ENCODE data around the gene NOTCH2.

Gene NOTCH2

GRCh38 chr1:119883826-119884225 is 185.6 kb downstream of the NOTCH2 start:
- Histone ChIP-seq H3K4me1 (ENCODE audit: insufficient read depth, low read length) (no peaks in the 10 kb centered on the region), H3K9me3 (ENCODE audit: control insufficient read depth, insufficient read depth, low read length) (no peaks in the 10 kb centered on the region), H3K36me3 (ENCODE audit: insufficient read depth, low read length) (no peaks in the 10 kb centered on the region), H3K9ac (ENCODE audit: low read depth, low read length) (no peak overlapping the region)

DNA sequence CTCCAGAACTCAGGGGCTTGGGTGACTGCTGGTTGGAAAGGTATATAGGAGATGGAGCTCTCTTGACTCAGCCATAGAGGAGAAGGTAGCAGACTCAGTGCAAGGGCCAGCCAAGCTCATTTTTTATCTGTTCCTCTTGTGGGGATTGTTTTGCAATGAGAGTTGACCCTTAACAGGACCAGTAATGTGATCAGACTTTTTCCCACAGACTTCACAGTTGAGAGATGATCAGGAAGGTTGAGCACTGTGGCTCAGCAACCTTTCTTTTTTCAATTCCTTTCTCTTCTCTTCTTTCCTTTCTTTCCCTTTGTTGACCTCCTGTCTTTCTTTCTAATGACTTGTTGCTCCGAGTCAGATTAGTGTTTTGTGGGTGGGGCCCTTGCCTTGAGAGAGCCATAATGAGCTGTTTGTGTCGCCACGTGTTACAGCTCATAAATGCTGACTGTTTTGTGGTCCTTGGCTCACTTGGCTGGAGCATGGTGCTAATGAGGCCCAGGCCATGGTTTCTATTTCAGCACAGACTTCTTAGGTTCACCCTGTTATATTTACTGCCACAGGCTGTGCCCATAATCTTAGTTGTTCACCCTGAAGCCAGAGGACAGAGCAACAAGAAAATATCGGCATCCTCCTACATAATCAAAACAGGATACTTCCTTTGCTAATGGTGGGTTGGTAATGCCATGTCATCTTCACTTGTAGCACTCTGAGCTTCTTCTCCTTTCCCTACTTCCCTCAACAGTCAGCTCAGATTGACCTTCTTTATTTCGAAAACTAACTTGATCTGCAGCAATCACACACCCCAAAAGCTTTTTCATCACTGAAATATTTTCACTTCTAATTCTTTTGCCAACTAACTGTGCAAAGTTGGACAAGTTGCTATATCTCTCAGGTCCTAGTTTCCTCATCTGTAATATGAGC is 187.1 kb downstream of the NOTCH2 start:
- no peaks in the 10 kb centered on the region for H3K36me3 ChIP-seq (ENCODE audit: insufficient read depth, low read length)
- no peak overlapping the region for H3K9ac ChIP-seq (ENCODE audit: low read depth, low read length)
- no peaks in the 10 kb centered on the region for H3K9me3 ChIP-seq (ENCODE audit: control insufficient read depth, insufficient read depth, low read length)
- no peaks in the 10 kb centered on the region for H3K4me1 ChIP-seq (ENCODE audit: insufficient read depth, low read length)

- H3K9me3 ChIP-seq (ENCODE audit: control insufficient read depth, insufficient read depth, low read length) = no peaks in the 10 kb centered on the region
- H3K4me1 ChIP-seq (ENCODE audit: insufficient read depth, low read length) = no peaks in the 10 kb centered on the region
- H3K36me3 ChIP-seq (ENCODE audit: insufficient read depth, low read length) = no peaks in the 10 kb centered on the region
- no peak overlapping the region for H3K9ac ChIP-seq (ENCODE audit: low read depth, low read length)
Observed at GRCh38 chr1:119879510-119880434, 189.7 kb downstream of the NOTCH2 start.

- H3K4me1 ChIP-seq (ENCODE audit: insufficient read depth, low read length) = no peaks in the 10 kb centered on the region
- no peak overlapping the region for H3K9ac ChIP-seq (ENCODE audit: low read depth, low read length)
- no peaks in the 10 kb centered on the region for H3K36me3 ChIP-seq (ENCODE audit: insufficient read depth, low read length)
- H3K9me3 ChIP-seq (ENCODE audit: control insufficient read depth, insufficient read depth, low read length) = no peaks in the 10 kb centered on the region
Observed at GRCh38 chr1:119878171-119878570, 191.3 kb downstream of the NOTCH2 start.

DNA sequence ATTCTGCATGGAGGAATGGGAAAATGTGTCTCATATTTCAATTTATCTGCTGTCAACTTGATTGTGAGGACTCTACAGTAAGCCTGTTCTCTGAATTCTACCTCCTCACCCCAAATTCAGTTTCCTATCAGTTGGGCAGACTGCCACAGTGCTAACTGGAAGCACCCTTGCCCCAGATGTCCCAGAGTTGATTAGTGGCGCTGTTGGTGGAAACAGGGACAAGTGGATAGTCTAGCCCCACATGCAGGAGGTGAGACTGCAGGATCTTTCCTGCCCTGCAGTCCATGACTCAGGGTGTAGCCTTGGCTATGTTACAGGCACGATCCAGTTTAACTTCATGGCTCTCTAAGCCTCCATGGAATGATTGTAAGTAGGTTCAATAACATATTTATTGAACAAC is 195.3 kb downstream of the NOTCH2 start:
- H3K9ac ChIP-seq (ENCODE audit: low read depth, low read length) = no peak overlapping the region
- no peaks in the 10 kb centered on the region for H3K36me3 ChIP-seq (ENCODE audit: insufficient read depth, low read length)
- no peaks in the 10 kb centered on the region for H3K9me3 ChIP-seq (ENCODE audit: control insufficient read depth, insufficient read depth, low read length)
- no peaks in the 10 kb centered on the region for H3K4me1 ChIP-seq (ENCODE audit: insufficient read depth, low read length)

DNA sequence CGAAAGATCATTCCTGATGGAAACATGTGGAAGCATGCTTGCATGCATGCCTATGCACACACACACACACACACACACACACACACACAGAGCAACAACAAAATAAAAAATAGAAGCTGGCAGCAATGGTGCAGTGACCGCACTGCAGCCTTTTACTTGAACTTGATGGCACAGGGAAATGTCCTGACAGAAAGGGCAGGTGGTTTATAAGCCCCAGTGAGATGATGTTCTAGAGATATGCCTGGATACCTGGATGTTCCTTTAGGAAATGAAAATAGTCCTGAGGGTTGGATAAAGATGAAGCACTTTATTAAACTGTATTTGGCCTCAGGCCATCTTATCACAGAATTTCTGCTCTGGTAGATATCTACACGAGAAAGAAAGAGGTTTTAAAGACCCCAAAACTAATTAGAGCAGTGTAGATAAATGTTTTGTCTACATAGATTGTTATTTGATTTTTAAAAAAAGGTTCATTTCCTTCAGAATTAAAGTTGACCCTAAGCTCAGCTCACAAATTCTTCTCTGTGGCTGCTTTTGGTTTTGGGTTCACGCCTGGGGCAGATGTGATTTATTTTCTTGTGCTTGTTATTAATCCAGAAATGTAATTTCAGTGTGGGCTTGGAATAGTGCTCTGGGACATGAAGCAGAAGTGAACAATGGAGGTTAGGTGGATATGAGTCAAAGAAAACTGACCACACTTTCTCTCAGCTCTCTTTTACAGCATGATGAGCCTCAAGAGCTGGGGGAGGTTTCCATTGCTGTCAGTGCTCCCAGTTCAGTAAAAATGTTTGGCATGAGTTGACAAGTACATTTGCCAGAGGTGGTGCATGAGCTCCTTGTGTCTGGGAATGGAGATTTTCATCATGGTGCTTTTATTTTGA is 196.1 kb downstream of the NOTCH2 start:
- Histone ChIP-seq H3K36me3 (ENCODE audit: insufficient read depth, low read length) (no peaks in the 10 kb centered on the region), H3K9ac (ENCODE audit: low read depth, low read length) (no peak overlapping the region), H3K9me3 (ENCODE audit: control insufficient read depth, insufficient read depth, low read length) (no peaks in the 10 kb centered on the region), H3K4me1 (ENCODE audit: insufficient read depth, low read length) (no peaks in the 10 kb centered on the region)

DNA sequence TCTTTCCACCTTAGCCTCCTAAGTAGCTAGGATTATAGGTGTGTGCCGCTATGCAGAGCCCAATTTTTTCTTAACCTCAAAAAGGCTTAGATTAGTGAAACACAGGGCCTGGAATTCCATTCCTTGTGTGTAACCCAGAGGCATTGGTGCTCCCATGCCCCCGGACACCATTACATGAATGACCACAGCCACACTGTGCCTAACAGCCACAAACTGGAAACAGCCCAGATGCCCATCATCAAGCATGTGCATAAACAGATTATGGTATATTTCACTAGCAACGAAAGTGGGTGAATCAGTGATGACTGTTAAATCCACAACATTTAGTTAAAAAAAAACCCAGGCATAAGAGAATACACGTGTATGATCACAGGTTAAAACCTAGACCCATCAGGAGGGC is 197.6 kb downstream of the NOTCH2 start:
- no peak overlapping the region for H3K9ac ChIP-seq (ENCODE audit: low read depth, low read length)
- no peaks in the 10 kb centered on the region for H3K36me3 ChIP-seq (ENCODE audit: insufficient read depth, low read length)
- H3K9me3 ChIP-seq (ENCODE audit: control insufficient read depth, insufficient read depth, low read length) = no peaks in the 10 kb centered on the region
- no peaks in the 10 kb centered on the region for H3K4me1 ChIP-seq (ENCODE audit: insufficient read depth, low read length)

GRCh38 chr1:119870917-119871596 is 198.4 kb downstream of the NOTCH2 start:
- H3K36me3 ChIP-seq (ENCODE audit: insufficient read depth, low read length) = no peaks in the 10 kb centered on the region
- H3K4me1 ChIP-seq (ENCODE audit: insufficient read depth, low read length) = no peaks in the 10 kb centered on the region
- H3K9me3 ChIP-seq (ENCODE audit: control insufficient read depth, insufficient read depth, low read length) = no peaks in the 10 kb centered on the region
- H3K9ac ChIP-seq (ENCODE audit: low read depth, low read length) = no peak overlapping the region

GRCh38 chr1:119869995-119870394 is 199.5 kb downstream of the NOTCH2 start:
- Histone ChIP-seq H3K9ac (ENCODE audit: low read depth, low read length) (no peak overlapping the region), H3K4me1 (ENCODE audit: insufficient read depth, low read length) (no peaks in the 10 kb centered on the region), H3K36me3 (ENCODE audit: insufficient read depth, low read length) (no peaks in the 10 kb centered on the region), H3K9me3 (ENCODE audit: control insufficient read depth, insufficient read depth, low read length) (no peaks in the 10 kb centered on the region)

- Histone ChIP-seq H3K9me3 (ENCODE audit: control insufficient read depth, insufficient read depth, low read length) (no peaks in the 10 kb centered on the region), H3K9ac (ENCODE audit: low read depth, low read length) (no peak overlapping the region), H3K4me1 (ENCODE audit: insufficient read depth, low read length) (no peaks in the 10 kb centered on the region), H3K36me3 (ENCODE audit: insufficient read depth, low read length) (no peaks in the 10 kb centered on the region)
Observed at GRCh38 chr1:119868176-119868575, 201.3 kb downstream of the NOTCH2 start.

DNA sequence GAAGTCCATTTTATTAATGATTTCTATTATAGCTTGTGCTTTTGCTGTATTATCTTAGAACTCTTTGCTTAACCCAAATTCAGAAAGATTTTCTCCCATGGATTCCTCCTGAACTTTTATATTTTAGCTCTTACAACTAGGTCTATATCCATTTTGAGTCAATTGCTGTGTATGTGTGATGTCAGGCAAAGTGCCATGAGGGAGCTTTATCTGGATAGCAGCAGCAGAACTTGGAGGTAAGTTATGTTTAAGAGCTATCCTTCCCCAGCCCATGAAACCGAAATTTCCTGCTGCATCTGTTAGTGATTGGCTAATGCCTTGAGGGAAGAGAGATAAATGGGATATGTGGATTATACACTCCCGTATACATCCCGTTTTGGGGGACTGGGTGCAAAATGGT is 203.0 kb downstream of the NOTCH2 start:
- H3K36me3 ChIP-seq (ENCODE audit: insufficient read depth, low read length) = no peaks in the 10 kb centered on the region
- H3K4me1 ChIP-seq (ENCODE audit: insufficient read depth, low read length) = no peaks in the 10 kb centered on the region
- no peaks in the 10 kb centered on the region for H3K9me3 ChIP-seq (ENCODE audit: control insufficient read depth, insufficient read depth, low read length)
- no peak overlapping the region for H3K9ac ChIP-seq (ENCODE audit: low read depth, low read length)

GRCh38 chr1:119865627-119866026 is 203.8 kb downstream of the NOTCH2 start:
- no peaks in the 10 kb centered on the region for H3K9me3 ChIP-seq (ENCODE audit: control insufficient read depth, insufficient read depth, low read length)
- no peaks in the 10 kb centered on the region for H3K4me1 ChIP-seq (ENCODE audit: insufficient read depth, low read length)
- H3K36me3 ChIP-seq (ENCODE audit: insufficient read depth, low read length) = no peaks in the 10 kb centered on the region
- no peak overlapping the region for H3K9ac ChIP-seq (ENCODE audit: low read depth, low read length)

- Histone ChIP-seq H3K36me3 (ENCODE audit: insufficient read depth, low read length) (no peaks in the 10 kb centered on the region), H3K9me3 (ENCODE audit: control insufficient read depth, insufficient read depth, low read length) (no peaks in the 10 kb centered on the region), H3K9ac (ENCODE audit: low read depth, low read length) (no peak overlapping the region), H3K4me1 (ENCODE audit: insufficient read depth, low read length) (no peaks in the 10 kb centered on the region)
Observed at GRCh38 chr1:119862276-119862675, 207.2 kb downstream of the NOTCH2 start.

All from ES-I3 (cell line).